H1 (cell line): ENCODE results near the gene VAV2. TPM values are rescaled to one million over a fixed set of nuclear protein-coding genes. Genes with fewer than 3 reads are reported as not detected.
A peak's percentile ranks its signal among the peaks of the same experiment; 100 is the strongest.

ENCODE experiments used
- CTCF ChIA-PET: fragments of 300-600 bp; sonication (Branson Sonifier 250); formaldehyde crosslinking; loops from one replicate; lab custom pipeline; 2021; ENCODE audit not compliant: partially characterized antibody; lab: Charles Lee
- POLR2A ChIA-PET: fragments of 300-600 bp; sonication (Branson Sonifier 250); formaldehyde crosslinking; loops from one replicate; lab custom pipeline; 2021; ENCODE audit warnings: inconsistent platforms; ENCODE audit not compliant: partially characterized antibody; lab: Charles Lee
- DNase-seq, 2 experiments: peaks; one replicate each; pipeline versions ENCODE4 v3.0.0 to v3.0.0-alpha.2; 2010 to 2022; ENCODE audit warnings: low spot score in 2 of 2, low read depth in 1 of 2, mixed read lengths in 1 of 2
- FAIRE-seq: peaks from 2 replicates; lab custom pipeline; 2011; peaks lifted over from hg19 to GRCh38; lab: Jason Lieb, UNC
- H2AFZ ChIP-seq: 2 replicates; pipeline ENCODE4 v1.8.1; 2012; ENCODE audit warnings: low read length, inconsistent platforms
- H2AK5ac ChIP-seq: 2 replicates; pipeline ENCODE4 v1.6.1; 2013; ENCODE audit warnings: low read depth, low read length
- H2BK120ac ChIP-seq: replicated peaks from 2 replicates; pipeline ENCODE3; 2013; ENCODE audit warnings: low read depth, low read length, inconsistent platforms
- H2BK12ac ChIP-seq: 2 replicates; pipeline ENCODE4 v1.6.1; 2013; ENCODE audit warnings: low read depth, low read length
- H2BK15ac ChIP-seq: 2 replicates; pipeline ENCODE4 v1.6.1; 2013; ENCODE audit warnings: low read length
- H2BK20ac ChIP-seq: 2 replicates; pipeline ENCODE4 v1.6.1; 2013; ENCODE audit warnings: low read length
- H2BK5ac ChIP-seq: 2 replicates; pipeline ENCODE4 v1.6.1; 2013; ENCODE audit warnings: low read depth, low read length
- H3K14ac ChIP-seq: 2 replicates; pipeline ENCODE4 v1.6.1; 2013; ENCODE audit warnings: inconsistent platforms; ENCODE audit not compliant: insufficient read length
- H3K18ac ChIP-seq: 2 replicates; pipeline ENCODE4 v1.6.1; 2013; ENCODE audit warnings: low read length; ENCODE audit errors: extremely low read depth
- H3K23ac ChIP-seq: 2 replicates; pipeline ENCODE4 v1.6.1; 2013; ENCODE audit warnings: inconsistent platforms; ENCODE audit not compliant: insufficient read length
- H3K23me2 ChIP-seq: 2 replicates; pipeline ENCODE4 v1.6.1; 2013; ENCODE audit warnings: low read depth, low read length
- H3K27ac ChIP-seq: 2 replicates; pipeline ENCODE4 v1.6.1; 2011; ENCODE audit warnings: low read depth, low read length, inconsistent platforms
- H3K27me3 ChIP-seq, 4 experiments: replicated peaks in 1 of 4; 1 replicate in 1 of 4; 2 replicates in 3 of 4; pipeline versions ENCODE4 v1.6.1 to v1.8.1; 2011 to 2013; ENCODE audit warnings: low read length in 3 of 4, mild to moderate bottlenecking in 3 of 4, inconsistent platforms in 2 of 4, mixed read lengths in 2 of 4, moderate library complexity in 1 of 4; ENCODE audit not compliant: control insufficient read depth in 3 of 4, insufficient read depth in 3 of 4; ENCODE audit errors: extremely low read depth in 1 of 4
- H3K36me3 ChIP-seq, 4 experiments: 2 replicates each; pipeline versions ENCODE4 v1.6.1 to v1.8.1; 2011 to 2013; ENCODE audit warnings: mild to moderate bottlenecking in 4 of 4, low read length in 3 of 4, moderate library complexity in 2 of 4, control low read depth in 1 of 4, inconsistent platforms in 1 of 4; ENCODE audit not compliant: insufficient read depth in 4 of 4, control insufficient read depth in 2 of 4
- H3K4ac ChIP-seq: replicated peaks from 2 replicates; pipeline ENCODE3; 2013; ENCODE audit warnings: low read length, low read depth, mixed read lengths, inconsistent platforms; ENCODE audit not compliant: insufficient read length
- H3K4me1 ChIP-seq, 4 experiments: replicated peaks in 1 of 4; 1 replicate in 1 of 4; 2 replicates in 3 of 4; pipeline versions ENCODE4 v1.6.1 to v1.8.1; 2011 to 2013; ENCODE audit warnings: low read length in 3 of 4, inconsistent platforms in 2 of 4, mixed read lengths in 1 of 4; ENCODE audit not compliant: insufficient read depth in 4 of 4, control insufficient read depth in 3 of 4
- H3K4me2 ChIP-seq, 2 experiments: 2 replicates each; pipeline versions ENCODE4 v1.6.1 to v1.8.1; 2011 to 2013; ENCODE audit warnings: low read depth in 2 of 2, low read length in 2 of 2, control low read depth in 1 of 2, inconsistent platforms in 1 of 2, mild to moderate bottlenecking in 1 of 2; ENCODE audit not compliant: insufficient read depth in 1 of 2
- H3K4me3 ChIP-seq, 4 experiments: fragments of 200-600, 300-600 bp in 1 of 4; sonication (generic), shearing (Covaris generic), sonication (Bioruptor Twin) in 1 of 4; 2 replicates each; pipeline versions ENCODE4 v1.5.1 to v1.8.1; 2011 to 2016; ENCODE audit warnings: low read length in 4 of 4, low read depth in 3 of 4, control low read depth in 2 of 4, inconsistent platforms in 2 of 4, mild to moderate bottlenecking in 2 of 4, mixed read lengths in 1 of 4, moderate library complexity in 1 of 4; ENCODE audit not compliant: insufficient read depth in 2 of 4; ENCODE audit errors: extremely low read depth in 1 of 4
- H3K56ac ChIP-seq: replicated peaks from 2 replicates; pipeline ENCODE3; 2013; ENCODE audit warnings: low read depth, mild to moderate bottlenecking, mixed read lengths, low read length, inconsistent platforms; ENCODE audit not compliant: insufficient read length
- H3K79me1 ChIP-seq: 2 replicates; pipeline ENCODE4 v1.6.1; 2013; ENCODE audit warnings: low read depth, low read length, control low read depth
- H3K79me2 ChIP-seq, 2 experiments: 2 replicates each; pipeline versions ENCODE4 v1.6.1 to v1.8.1; 2012 to 2013; ENCODE audit warnings: low read length in 2 of 2, mild to moderate bottlenecking in 2 of 2, inconsistent platforms in 1 of 2; ENCODE audit not compliant: insufficient read depth in 2 of 2, control insufficient read depth in 1 of 2
- H3K9ac ChIP-seq, 4 experiments: replicated peaks in 1 of 4; 1 replicate in 1 of 4; 2 replicates in 3 of 4; pipeline versions ENCODE4 v1.6.1 to v1.8.1; 2011 to 2013; ENCODE audit warnings: low read depth in 3 of 4, low read length in 3 of 4, control low read depth in 2 of 4, mild to moderate bottlenecking in 2 of 4, moderate library complexity in 2 of 4, inconsistent platforms in 1 of 4; ENCODE audit errors: extremely low read depth in 1 of 4
- H3K9me3 ChIP-seq, 2 experiments: 2 replicates each; pipeline versions ENCODE4 v1.6.1 to v1.8.1; 2012 to 2013; ENCODE audit warnings: mild to moderate bottlenecking in 2 of 2, moderate library complexity in 2 of 2, control low read depth in 1 of 2, inconsistent platforms in 1 of 2, low read depth in 1 of 2, low read length in 1 of 2, mixed read lengths in 1 of 2; ENCODE audit not compliant: insufficient read depth in 2 of 2
- H4K20me1 ChIP-seq, 2 experiments: replicated peaks in 1 of 2; 2 replicates each; pipeline versions ENCODE3 to v1.8.1; 2011 to 2013; ENCODE audit warnings: inconsistent platforms in 2 of 2, low read length in 2 of 2, mild to moderate bottlenecking in 1 of 2; ENCODE audit not compliant: insufficient read depth in 2 of 2, control insufficient read depth in 1 of 2
- H4K5ac ChIP-seq: 2 replicates; pipeline ENCODE4 v1.6.1; 2013; ENCODE audit warnings: low read length, low read depth, mixed read lengths, inconsistent platforms; ENCODE audit not compliant: insufficient read length
- H4K8ac ChIP-seq: 2 replicates; pipeline ENCODE4 v1.8.0; 2013; ENCODE audit warnings: mild to moderate bottlenecking, moderate library complexity, low read length, inconsistent platforms; ENCODE audit not compliant: insufficient read depth; ENCODE audit errors: extremely low read depth
- H4K91ac ChIP-seq: replicated peaks from 2 replicates; pipeline ENCODE3; 2013; ENCODE audit warnings: low read length, mixed read lengths, inconsistent platforms; ENCODE audit not compliant: insufficient read length
- CHD2 ChIP-seq: IDR thresholded peaks from 2 replicates; pipeline ENCODE4 v1.6.1; 2012; ENCODE audit warnings: low read length, improper control_type of control experiment
- TEAD4 ChIP-seq: IDR thresholded peaks from 2 replicates; pipeline ENCODE4 v1.6.1; 2012; ENCODE audit warnings: low read depth, low read length, inconsistent platforms, mixed read lengths
- ZNF274 ChIP-seq: IDR thresholded peaks from 2 replicates; pipeline ENCODE4 v1.7.0; 2012; ENCODE audit warnings: low read length, borderline replicate concordance; ENCODE audit errors: extremely low read depth
- WGBS, 2 experiments: shearing (Covaris generic) in 1 of 2; methylation state at CpG; one replicate each; pipeline versions ENCODE4 v1.1.6 to v1.1.7; 2013 to 2015; ENCODE audit warnings: low lambda C conversion rate in 2 of 2, mixed read lengths in 2 of 2, inconsistent platforms in 1 of 2, low coverage in 1 of 2, missing lambda C conversion rate in 1 of 2; ENCODE audit not compliant: insufficient replicate concordance in 2 of 2, insufficient coverage in 1 of 2, insufficient read length in 1 of 2; ENCODE audit errors: extremely low coverage in 1 of 2, missing lambda C conversion rate in 1 of 2; 5-methylcytosine and 5-hydroxymethylcytosine counted together
- polyA plus RNA-seq, 7 experiments: library from polyadenylated mRNA; depleted of rRNA in 3 of 7; stranded (reverse) in 5 of 7; unstranded in 2 of 7; fragments of >200 nt in 5 of 7; fragments of 200-250 nt in 2 of 7; gene quantifications; 1 replicate in 5 of 7; 2 replicates in 1 of 7; 4 replicates in 1 of 7; pipeline versions ENCODE4 v1.2.1 to v1.2.3, GENCODE V29; 2011 to 2013; ENCODE audit warnings: missing spikeins in 2 of 7, mixed read lengths in 2 of 7
- total RNA-seq: library from RNA; stranded (reverse); fragmentation: NEBNext Ultra II Directional; extraction: Animal tissue kit (Norgen Biotek cat#: 25700); gene quantifications from 2 replicates; pipeline ENCODE4 v1.2.1, GENCODE V29; 2021

VAV2 gene
- total and polyA plus RNA-seq, 2 of the 8 experiments (the other 6 are each of a cell fraction or from before 2014, with no cell fraction given) = 13.6 to 37.6 TPM

DNA sequence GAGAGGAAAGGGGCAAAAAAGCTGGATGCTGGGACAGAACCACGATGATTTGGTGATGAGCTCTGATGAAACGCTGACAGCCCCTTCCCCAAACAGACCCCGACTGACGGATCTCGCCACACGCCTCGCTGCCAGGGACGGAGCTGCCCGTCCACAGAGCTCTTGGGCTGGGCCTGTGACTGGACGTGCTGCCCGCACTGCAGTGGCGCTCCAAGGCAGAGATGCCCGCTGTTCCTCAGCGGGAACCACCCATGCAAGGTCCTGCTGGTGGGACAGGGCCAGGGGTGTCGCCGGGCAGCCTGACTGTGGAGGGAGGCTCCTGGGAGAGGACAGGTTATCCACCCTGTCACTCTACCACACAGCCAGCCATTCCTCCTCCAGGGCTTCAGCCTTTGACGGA, 187.9 kb downstream of the VAV2 start:
- Histone ChIP-seq H3K4me2 (no peak overlapping the region), H2BK12ac (no peak overlapping the region), H4K91ac (no peak overlapping the region), H3K79me1 (no peaks in the 10 kb centered on the region), H3K79me2 (no peaks in the 10 kb centered on the region), H2BK120ac (no peak overlapping the region), H3K9me3 (no peaks in the 10 kb centered on the region), H3K36me3 (no peaks in the 10 kb centered on the region; a peak in 1 of 8 replicates), H2BK20ac (no peak overlapping the region), H4K5ac (no peak overlapping the region), H2AK5ac (no peak overlapping the region), H3K4me3 (no peak overlapping the region), H3K23me2 (no peaks in the 10 kb centered on the region), H3K56ac (no peak overlapping the region), H2BK15ac (no peak overlapping the region), H2AFZ (no peak overlapping the region), H4K8ac (no peak overlapping the region), H3K4ac (no peak overlapping the region), H3K9ac (no peak overlapping the region), H3K27me3 (no peaks in the 10 kb centered on the region), H2BK5ac (0 out of 2 replicates have a peak overlapping the region, but pooled peaks have one; percentile 35), H3K23ac (no peak overlapping the region), H3K27ac (no peak overlapping the region), H3K18ac (no peak overlapping the region), H3K4me1 (no peaks in the 10 kb centered on the region; a peak in 1 of 7 replicates), H3K14ac (no peak overlapping the region), H4K20me1 (peaks cover 0 to 2% of the 10 kb centered on the region in 2 experiments)
- ChIA-PET POLR2A (no interaction called here), CTCF (interaction anchor here (0.6 to 3.6 kb wide), 15 partner anchors 8 to 191 kb away, joined by 3 to 37 read pairs (median 4); no protein-coding TSS in a partner anchor)
- 89% methylated on average over 16 of the region's 17 CpGs; no CpG with 5 or more reads in 1 of the 2 experiments for WGBS, 2 experiments
- FAIRE-seq (no peak), DNase-seq (no peak)
- TF ChIP-seq TEAD4 (no peak), ZNF274 (no peak), CHD2 (no peak)
